Measurements from ENCODE around the gene DUSP11. TPM values are rescaled to one million over a fixed set of nuclear protein-coding genes. Genes with fewer than 3 reads are reported as not detected.
"Not testable (repeated sequence)": the region's sequence is repeated elsewhere in the genome, so short reads cannot be mapped to it uniquely, and the experiment has no call there.

DUSP11 gene
- total and polyA plus RNA-seq, 4 donors, result 18.9 to 29.9 (median 23.3) TPM

- H3K4me3 ChIP-seq (ENCODE audit: low read depth, low read length), result peak overlapping the region; percentile 72
- not testable (repeated sequence) for H3K27me3 ChIP-seq (ENCODE audit: control insufficient read depth, insufficient read depth, low read length); H3K36me3 ChIP-seq (ENCODE audit: control insufficient read depth, insufficient read depth, low read length); DNase-seq (ENCODE audit: low read depth in 4 of 6, low spot score in 6 of 6); H3K9me3 ChIP-seq (ENCODE audit: control insufficient read depth, insufficient read depth, low read length); H3K4me1 ChIP-seq (ENCODE audit: control insufficient read depth, insufficient read depth, low read length); H3K27ac ChIP-seq (ENCODE audit: low read depth, low read length)
- WGBS (ENCODE audit: insufficient coverage), result no CpG with 5 or more reads among the region's 18 CpGs
Measured at GRCh38 chr2:73778867-73779466, 936 bp downstream of the DUSP11 start.

DNA sequence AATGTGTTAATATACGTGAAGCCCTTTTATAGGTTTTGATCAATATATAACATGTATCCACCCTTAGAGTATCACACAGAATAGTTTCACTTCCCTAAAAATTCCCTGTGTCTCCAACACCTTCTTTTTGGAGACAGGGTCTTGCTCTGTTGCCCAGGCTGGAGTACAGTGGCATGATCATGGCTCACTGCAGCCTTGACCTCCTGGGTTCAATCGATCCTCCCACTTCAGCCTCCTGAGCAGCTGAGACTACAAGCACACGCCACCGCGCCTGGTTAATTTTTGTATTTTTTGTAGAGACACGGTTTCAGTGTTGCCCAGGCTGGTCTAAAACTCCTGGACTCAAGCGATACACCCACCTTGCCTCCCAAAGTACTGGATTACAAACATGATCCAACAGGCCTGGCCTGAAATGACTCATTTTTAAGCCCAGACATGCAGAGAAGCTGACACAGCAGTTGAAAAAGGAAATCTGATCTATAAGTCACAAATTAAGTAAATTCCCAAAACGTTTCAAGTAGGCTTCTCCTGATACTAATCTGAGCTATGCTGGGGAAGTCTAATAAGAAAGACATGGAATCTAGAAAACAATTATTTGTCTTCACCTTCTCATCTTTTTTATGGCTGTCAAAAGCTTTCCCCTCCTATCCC lies 2.9 kb downstream of the DUSP11 start:
- Histone ChIP-seq H3K4me3 (ENCODE audit: low read depth, low read length) (no peak overlapping the region), H3K9me3 (ENCODE audit: control insufficient read depth, insufficient read depth, low read length) (no peaks in the 10 kb centered on the region), H3K27me3 (ENCODE audit: control insufficient read depth, insufficient read depth, low read length) (no peaks in the 10 kb centered on the region), H3K27ac (ENCODE audit: low read depth, low read length) (no peak overlapping the region), H3K36me3 (ENCODE audit: control insufficient read depth, insufficient read depth, low read length) (peaks cover 6% of the 10 kb centered on the region), H3K4me1 (ENCODE audit: control insufficient read depth, insufficient read depth, low read length) (peaks cover 6% of the 10 kb centered on the region)
- 100% methylated on average over 2 of the region's 8 CpGs for WGBS (ENCODE audit: insufficient coverage)
- no peak for DNase-seq (ENCODE audit: low read depth in 4 of 6, low spot score in 6 of 6)

DNA sequence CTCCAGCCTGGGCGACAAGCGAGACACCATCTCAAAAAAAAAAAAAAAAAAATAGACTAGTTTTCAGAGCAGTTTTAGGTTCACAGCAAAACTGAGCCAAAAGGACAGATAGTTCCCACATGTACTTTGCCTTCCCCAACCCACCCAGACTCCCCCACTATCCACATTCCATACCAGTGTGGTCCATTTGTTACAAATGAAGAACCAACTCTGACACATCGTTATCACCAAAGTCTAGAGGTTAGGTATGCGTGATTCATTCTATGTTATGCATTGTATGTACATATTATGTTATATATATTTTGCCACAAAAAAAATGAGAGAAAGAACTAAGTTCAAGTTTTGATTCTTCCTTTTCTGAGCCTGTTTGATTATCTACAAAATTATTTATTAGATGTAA lies 3.5 kb downstream of the DUSP11 start:
- H3K4me3 ChIP-seq (ENCODE audit: low read depth, low read length), result no peak overlapping the region
- H3K27me3 ChIP-seq (ENCODE audit: control insufficient read depth, insufficient read depth, low read length), result no peaks in the 10 kb centered on the region
- H3K27ac ChIP-seq (ENCODE audit: low read depth, low read length), result no peak overlapping the region
- no peak for DNase-seq (ENCODE audit: low read depth in 4 of 6, low spot score in 6 of 6)
- no CpG with 5 or more reads among the region's 4 CpGs for WGBS (ENCODE audit: insufficient coverage)
- no peaks in the 10 kb centered on the region for H3K9me3 ChIP-seq (ENCODE audit: control insufficient read depth, insufficient read depth, low read length)
- peaks cover 6% of the 10 kb centered on the region for H3K4me1 ChIP-seq (ENCODE audit: control insufficient read depth, insufficient read depth, low read length)
- peaks cover 6% of the 10 kb centered on the region for H3K36me3 ChIP-seq (ENCODE audit: control insufficient read depth, insufficient read depth, low read length)

DNA sequence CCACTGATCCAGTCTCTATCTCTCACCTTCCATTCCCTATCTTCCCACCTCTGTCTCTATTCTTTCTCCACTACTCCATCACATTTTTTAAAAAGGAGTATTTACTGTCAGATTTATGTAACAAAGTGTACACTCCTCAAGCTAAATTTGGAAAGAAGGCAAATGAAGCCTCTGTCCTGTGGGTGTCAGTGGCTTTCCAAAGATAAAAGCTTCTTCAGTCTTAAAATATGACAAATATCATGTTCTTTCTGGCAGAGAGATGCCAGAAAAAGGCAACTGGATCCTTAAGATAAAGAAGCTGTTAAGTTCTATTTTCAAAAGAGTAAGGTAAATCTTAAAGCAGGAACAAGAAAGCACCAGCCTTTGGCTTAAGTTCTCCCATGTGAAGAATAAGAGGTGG lies 7.1 kb downstream of the DUSP11 start:
- DNase-seq (ENCODE audit: low read depth in 4 of 6, low spot score in 6 of 6), result no peak
- no peak overlapping the region for H3K27ac ChIP-seq (ENCODE audit: low read depth, low read length)
- H3K36me3 ChIP-seq (ENCODE audit: control insufficient read depth, insufficient read depth, low read length), result peaks cover 20% of the 10 kb centered on the region
- no peaks in the 10 kb centered on the region for H3K27me3 ChIP-seq (ENCODE audit: control insufficient read depth, insufficient read depth, low read length)
- H3K9me3 ChIP-seq (ENCODE audit: control insufficient read depth, insufficient read depth, low read length), result no peaks in the 10 kb centered on the region
- no peak overlapping the region for H3K4me3 ChIP-seq (ENCODE audit: low read depth, low read length)
- H3K4me1 ChIP-seq (ENCODE audit: control insufficient read depth, insufficient read depth, low read length), result no peaks in the 10 kb centered on the region

- Histone ChIP-seq H3K27ac (ENCODE audit: low read depth, low read length) (no peak overlapping the region), H3K9me3 (ENCODE audit: control insufficient read depth, insufficient read depth, low read length) (no peaks in the 10 kb centered on the region), H3K36me3 (ENCODE audit: control insufficient read depth, insufficient read depth, low read length) (peaks cover 17% of the 10 kb centered on the region), H3K4me3 (ENCODE audit: low read depth, low read length) (no peak overlapping the region), H3K27me3 (ENCODE audit: control insufficient read depth, insufficient read depth, low read length) (no peaks in the 10 kb centered on the region), H3K4me1 (ENCODE audit: control insufficient read depth, insufficient read depth, low read length) (no peaks in the 10 kb centered on the region)
- WGBS (ENCODE audit: insufficient coverage), result 97% methylated on average over 3 of the region's 3 CpGs
- DNase-seq (ENCODE audit: low read depth in 4 of 6, low spot score in 6 of 6), result no peak
Measured at GRCh38 chr2:73770725-73771124, 9.2 kb downstream of the DUSP11 start.

- peaks cover 30% of the 10 kb centered on the region for H3K36me3 ChIP-seq (ENCODE audit: control insufficient read depth, insufficient read depth, low read length)
- WGBS (ENCODE audit: insufficient coverage), result no CpG with 5 or more reads among the region's 4 CpGs
- no peak overlapping the region for H3K4me3 ChIP-seq (ENCODE audit: low read depth, low read length)
- H3K4me1 ChIP-seq (ENCODE audit: control insufficient read depth, insufficient read depth, low read length), result no peaks in the 10 kb centered on the region
- H3K27me3 ChIP-seq (ENCODE audit: control insufficient read depth, insufficient read depth, low read length), result no peaks in the 10 kb centered on the region
- no peak overlapping the region for H3K27ac ChIP-seq (ENCODE audit: low read depth, low read length)
- DNase-seq (ENCODE audit: low read depth in 4 of 6, low spot score in 6 of 6), result no peak
- no peaks in the 10 kb centered on the region for H3K9me3 ChIP-seq (ENCODE audit: control insufficient read depth, insufficient read depth, low read length)
Measured at GRCh38 chr2:73766994-73767393, 12.9 kb downstream of the DUSP11 start.

GRCh38 chr2:73766349-73766748 lies 13.6 kb downstream of the DUSP11 start:
- Histone ChIP-seq H3K4me1 (ENCODE audit: control insufficient read depth, insufficient read depth, low read length) (no peaks in the 10 kb centered on the region), H3K4me3 (ENCODE audit: low read depth, low read length) (no peak overlapping the region), H3K27ac (ENCODE audit: low read depth, low read length) (no peak overlapping the region), H3K36me3 (ENCODE audit: control insufficient read depth, insufficient read depth, low read length) (peaks cover 34% of the 10 kb centered on the region), H3K9me3 (ENCODE audit: control insufficient read depth, insufficient read depth, low read length) (no peaks in the 10 kb centered on the region), H3K27me3 (ENCODE audit: control insufficient read depth, insufficient read depth, low read length) (no peaks in the 10 kb centered on the region)
- WGBS (ENCODE audit: insufficient coverage), result no CpG with 5 or more reads among the region's 1 CpG
- DNase-seq (ENCODE audit: low read depth in 4 of 6, low spot score in 6 of 6), result no peak

DNA sequence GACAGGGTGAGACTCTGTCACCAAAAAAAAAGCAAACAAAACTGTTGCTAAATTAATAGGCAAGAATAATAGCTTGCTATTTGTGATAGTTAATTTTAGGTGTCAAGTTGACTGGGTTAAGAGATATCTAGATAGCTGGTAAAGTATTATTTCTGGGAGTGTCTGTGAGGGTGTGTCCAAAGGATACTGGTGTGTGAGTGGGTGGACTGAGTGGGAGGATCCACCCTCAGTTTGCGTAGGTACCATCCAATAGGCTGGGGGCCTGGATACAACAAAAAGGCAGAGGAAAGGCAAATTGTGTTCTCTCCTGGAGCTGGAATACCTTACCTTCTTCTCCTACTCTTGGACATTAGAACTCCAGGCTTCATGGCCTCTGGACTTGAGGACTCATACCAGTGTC lies 15.0 kb downstream of the DUSP11 start:
- Histone ChIP-seq H3K4me1 (ENCODE audit: control insufficient read depth, insufficient read depth, low read length) (no peaks in the 10 kb centered on the region), H3K4me3 (ENCODE audit: low read depth, low read length) (no peak overlapping the region), H3K36me3 (ENCODE audit: control insufficient read depth, insufficient read depth, low read length) (peaks cover 27% of the 10 kb centered on the region), H3K27ac (ENCODE audit: low read depth, low read length) (no peak overlapping the region), H3K9me3 (ENCODE audit: control insufficient read depth, insufficient read depth, low read length) (no peaks in the 10 kb centered on the region), H3K27me3 (ENCODE audit: control insufficient read depth, insufficient read depth, low read length) (no peaks in the 10 kb centered on the region)
- DNase-seq (ENCODE audit: low read depth in 4 of 6, low spot score in 6 of 6), result no peak
- 100% methylated on average over 1 of the region's 1 CpG for WGBS (ENCODE audit: insufficient coverage)

- no peak overlapping the region for H3K27ac ChIP-seq (ENCODE audit: low read depth, low read length)
- no CpG with 5 or more reads among the region's 1 CpG for WGBS (ENCODE audit: insufficient coverage)
Measured at GRCh38 chr2:73762571-73762970, 17.3 kb downstream of the DUSP11 start.

DNA sequence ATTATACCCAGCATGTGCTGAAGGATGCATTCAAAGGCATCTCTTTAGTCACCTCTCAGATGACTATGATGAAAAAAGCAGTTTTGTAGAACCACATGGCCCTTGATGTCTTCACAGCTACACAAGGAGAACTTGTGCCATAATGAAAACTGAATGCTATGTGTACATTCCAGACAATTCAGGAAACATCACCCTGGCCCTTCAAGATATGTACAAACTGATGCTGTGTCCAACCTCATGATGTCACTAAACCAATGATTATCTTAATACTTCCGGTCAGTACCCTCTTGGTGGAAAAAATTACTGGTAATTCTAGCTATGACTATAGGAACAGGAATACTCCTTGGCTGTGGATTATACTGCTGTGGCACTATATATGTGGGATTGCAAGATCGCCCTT lies 20.0 kb downstream of the DUSP11 start:
- no CpG with 5 or more reads among the region's 2 CpGs for WGBS (ENCODE audit: insufficient coverage)
- no peaks in the 10 kb centered on the region for H3K27me3 ChIP-seq (ENCODE audit: control insufficient read depth, insufficient read depth, low read length)
- no peak for DNase-seq (ENCODE audit: low read depth in 4 of 6, low spot score in 6 of 6)
- no peak overlapping the region for H3K4me3 ChIP-seq (ENCODE audit: low read depth, low read length)
- H3K4me1 ChIP-seq (ENCODE audit: control insufficient read depth, insufficient read depth, low read length), result no peaks in the 10 kb centered on the region
- no peak overlapping the region for H3K27ac ChIP-seq (ENCODE audit: low read depth, low read length)
- H3K9me3 ChIP-seq (ENCODE audit: control insufficient read depth, insufficient read depth, low read length), result no peaks in the 10 kb centered on the region
- H3K36me3 ChIP-seq (ENCODE audit: control insufficient read depth, insufficient read depth, low read length), result peaks cover 23% of the 10 kb centered on the region

More at GRCh38 chr2:73762571-73762970, 17.3 kb downstream of the DUSP11 start:
- Histone ChIP-seq H3K9me3 (ENCODE audit: control insufficient read depth, insufficient read depth, low read length) (no peaks in the 10 kb centered on the region), H3K36me3 (ENCODE audit: control insufficient read depth, insufficient read depth, low read length) (peaks cover 31% of the 10 kb centered on the region), H3K27me3 (ENCODE audit: control insufficient read depth, insufficient read depth, low read length) (no peaks in the 10 kb centered on the region), H3K4me3 (ENCODE audit: low read depth, low read length) (no peak overlapping the region), H3K4me1 (ENCODE audit: control insufficient read depth, insufficient read depth, low read length) (no peaks in the 10 kb centered on the region)
- no peak for DNase-seq (ENCODE audit: low read depth in 4 of 6, low spot score in 6 of 6)
